ENCODE data around the gene HSH2D.

HSH2D gene

DNA sequence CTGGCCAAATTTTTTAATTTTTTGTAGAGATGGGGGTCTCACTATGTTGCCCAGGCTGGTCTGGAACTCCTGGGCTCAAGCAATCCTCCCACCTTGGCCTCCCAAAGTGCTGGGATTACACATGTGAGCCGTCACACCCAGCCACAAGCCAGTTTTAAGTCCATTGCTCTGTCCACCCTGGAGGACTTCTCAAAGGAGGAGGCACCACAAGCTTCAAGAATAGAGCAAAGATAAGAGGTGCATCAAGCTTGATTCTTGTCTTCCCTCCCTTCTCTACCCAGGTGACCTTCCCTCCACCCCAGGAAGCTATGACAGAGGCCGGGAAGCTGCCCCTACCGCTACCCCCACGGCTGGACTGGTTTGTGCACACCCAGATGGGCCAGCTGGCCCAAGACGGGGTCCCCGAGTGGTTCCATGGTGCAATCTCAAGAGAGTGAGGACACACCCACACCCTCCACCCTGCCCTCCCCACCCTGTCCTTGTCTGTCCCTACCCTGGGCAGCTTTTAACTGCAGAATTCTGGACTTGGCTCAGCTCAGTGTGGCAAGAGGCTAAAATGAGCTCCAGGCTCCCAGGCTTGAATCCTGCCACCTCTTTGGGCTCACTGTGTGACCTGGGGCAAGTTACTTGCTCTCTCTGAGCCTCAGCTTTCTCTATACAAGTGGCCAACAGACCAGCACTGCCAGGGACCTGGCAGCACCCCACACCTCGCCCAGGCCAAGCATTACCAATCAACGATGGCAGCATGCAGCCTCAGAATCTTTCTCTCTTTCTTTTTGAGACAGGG is 5.2 kb downstream of the HSH2D start:
- ATAC-seq = no peak
- TF ChIP-seq CSRNP3 (CRISPR knock-in tag; IDR thresholded peaks at IDR 0.05) = no peak
- TF ChIP-seq ZC3H10 (CRISPR knock-in tag; IDR thresholded peaks at IDR 0.05) = no peak
- no peak for TF ChIP-seq RARB (CRISPR knock-in tag; IDR thresholded peaks at IDR 0.05)
- TF ChIP-seq ISL1 (CRISPR knock-in tag; IDR thresholded peaks at IDR 0.05) = no peak
- no peak for TF ChIP-seq ARNTL (CRISPR knock-in tag; IDR thresholded peaks at IDR 0.05; ENCODE audit: borderline replicate concordance, low read depth)
- TF ChIP-seq, protein P1, sequence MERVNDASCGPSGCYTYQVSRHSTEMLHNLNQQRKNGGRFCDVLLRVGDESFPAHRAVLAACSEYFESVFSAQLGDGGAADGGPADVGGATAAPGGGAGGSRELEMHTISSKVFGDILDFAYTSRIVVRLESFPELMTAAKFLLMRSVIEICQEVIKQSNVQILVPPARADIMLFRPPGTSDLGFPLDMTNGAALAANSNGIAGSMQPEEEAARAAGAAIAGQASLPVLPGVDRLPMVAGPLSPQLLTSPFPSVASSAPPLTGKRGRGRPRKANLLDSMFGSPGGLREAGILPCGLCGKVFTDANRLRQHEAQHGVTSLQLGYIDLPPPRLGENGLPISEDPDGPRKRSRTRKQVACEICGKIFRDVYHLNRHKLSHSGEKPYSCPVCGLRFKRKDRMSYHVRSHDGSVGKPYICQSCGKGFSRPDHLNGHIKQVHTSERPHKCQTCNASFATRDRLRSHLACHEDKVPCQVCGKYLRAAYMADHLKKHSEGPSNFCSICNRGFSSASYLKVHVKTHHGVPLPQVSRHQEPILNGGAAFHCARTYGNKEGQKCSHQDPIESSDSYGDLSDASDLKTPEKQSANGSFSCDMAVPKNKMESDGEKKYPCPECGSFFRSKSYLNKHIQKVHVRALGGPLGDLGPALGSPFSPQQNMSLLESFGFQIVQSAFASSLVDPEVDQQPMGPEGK (CRISPR knock-in tag; IDR thresholded peaks at IDR 0.05; ENCODE audit: borderline replicate concordance) = no peak
- no peak for TF ChIP-seq OSR1 (CRISPR knock-in tag; IDR thresholded peaks at IDR 0.05)
- no peak for TF ChIP-seq ZNF70 (CRISPR knock-in tag; IDR thresholded peaks at IDR 0.05)
- no peak for TF ChIP-seq ZNF565 (CRISPR knock-in tag; conservative IDR thresholded peaks at IDR 0.05; ENCODE audit: low read depth)

- no peak for ATAC-seq
These were observed 10.3 kb downstream of the HSH2D start for GRCh38 chr19:16153582-16154336.

More at GRCh38 chr19:16153582-16154336, 10.3 kb downstream of the HSH2D start:
- TF ChIP-seq PPARA (CRISPR knock-in tag; IDR thresholded peaks at IDR 0.05; ENCODE audit: borderline replicate concordance) (no peak), RARB (CRISPR knock-in tag; IDR thresholded peaks at IDR 0.05) (no peak), OSR1 (CRISPR knock-in tag; IDR thresholded peaks at IDR 0.05) (no peak), TSHZ2 (CRISPR knock-in tag; IDR thresholded peaks at IDR 0.05) (no peak), SNAI2 (CRISPR knock-in tag; IDR thresholded peaks at IDR 0.05) (no peak), CSDC2 (CRISPR knock-in tag; IDR thresholded peaks at IDR 0.05) (no peak), GLIS3 (CRISPR knock-in tag; IDR thresholded peaks at IDR 0.05) (no peak), ZFP30 (CRISPR knock-in tag; IDR thresholded peaks at IDR 0.05) (no peak), ZC3H10 (CRISPR knock-in tag; IDR thresholded peaks at IDR 0.05) (no peak)
- TF ChIP-seq, protein P2, sequence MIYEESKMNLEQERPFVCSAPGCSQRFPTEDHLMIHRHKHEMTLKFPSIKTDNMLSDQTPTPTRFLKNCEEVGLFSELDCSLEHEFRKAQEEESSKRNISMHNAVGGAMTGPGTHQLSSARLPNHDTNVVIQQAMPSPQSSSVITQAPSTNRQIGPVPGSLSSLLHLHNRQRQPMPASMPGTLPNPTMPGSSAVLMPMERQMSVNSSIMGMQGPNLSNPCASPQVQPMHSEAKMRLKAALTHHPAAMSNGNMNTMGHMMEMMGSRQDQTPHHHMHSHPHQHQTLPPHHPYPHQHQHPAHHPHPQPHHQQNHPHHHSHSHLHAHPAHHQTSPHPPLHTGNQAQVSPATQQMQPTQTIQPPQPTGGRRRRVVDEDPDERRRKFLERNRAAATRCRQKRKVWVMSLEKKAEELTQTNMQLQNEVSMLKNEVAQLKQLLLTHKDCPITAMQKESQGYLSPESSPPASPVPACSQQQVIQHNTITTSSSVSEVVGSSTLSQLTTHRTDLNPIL (CRISPR knock-in tag; IDR thresholded peaks at IDR 0.05; ENCODE audit: low read depth) = no peak
- TF ChIP-seq, protein P1 (CRISPR knock-in tag; IDR thresholded peaks at IDR 0.05; ENCODE audit: borderline replicate concordance) = no peak

Measured in SK-N-SH treated with all-trans-retinoic acid at 6 μM for 48 hours (cell line).